Neural cell (in vitro differentiated cells): Measurements from ENCODE around the gene SLMAP. TPM values are rescaled to one million over a fixed set of nuclear protein-coding genes. Genes with fewer than 3 reads are reported as not detected.

ENCODE experiments used
- H2AFZ ChIP-seq: fragments of 200-600, 300-800 bp; sonication (generic), shearing (Covaris generic); 2 replicates; pipeline ENCODE4 v1.6.0; 2014; ENCODE audit warnings: low read depth, mild to moderate bottlenecking, antibody characterized with exemption, low read length, moderate library complexity
- H3F3A ChIP-seq: fragments of 200-600 bp; shearing (Covaris generic); 2 replicates; pipeline ENCODE4 v1.6.1; 2016; ENCODE audit warnings: mild to moderate bottlenecking, moderate library complexity, mixed read lengths, antibody characterized with exemption, low read length; ENCODE audit not compliant: insufficient read depth, poor library complexity, severe bottlenecking
- H3K27ac ChIP-seq: fragments of 200-600, 300-800 bp; sonication (generic), shearing (Covaris generic); 2 replicates; pipeline ENCODE4 v1.5.1; 2014; ENCODE audit warnings: mild to moderate bottlenecking, low read length, moderate library complexity
- H3K27me3 ChIP-seq: fragments of 300-800, 200-600 bp; sonication (generic), shearing (Covaris generic); 2 replicates; pipeline ENCODE4 v1.6.0; 2014; ENCODE audit warnings: mild to moderate bottlenecking, low read depth, low read length, moderate library complexity; ENCODE audit not compliant: insufficient read depth
- H3K36me3 ChIP-seq: fragments of 300-800, 200-600 bp; sonication (generic), shearing (Covaris generic); 2 replicates; pipeline ENCODE4 v1.5.1; 2014; ENCODE audit warnings: mild to moderate bottlenecking, antibody characterized with exemption, low read length, moderate library complexity; ENCODE audit not compliant: insufficient read depth
- H3K4me2 ChIP-seq: fragments of 300-800, 200-600 bp; sonication (generic), shearing (Covaris generic); 2 replicates; pipeline ENCODE4 v1.6.0; 2014; ENCODE audit warnings: mild to moderate bottlenecking, low read length
- H3K4me3 ChIP-seq: fragments of 300-800, 200-600 bp; sonication (generic), shearing (Covaris generic); 2 replicates; pipeline ENCODE4 v1.5.1; 2014; ENCODE audit warnings: mild to moderate bottlenecking, low read length, moderate library complexity
- H3K79me2 ChIP-seq: fragments of 200-600 bp; shearing (Covaris generic); replicated peaks from 2 replicates; pipeline ENCODE4 v1.6.0; 2014; ENCODE audit warnings: mild to moderate bottlenecking, low read length, moderate library complexity; ENCODE audit not compliant: insufficient read depth
- H3K9ac ChIP-seq: fragments of 300-800, 200-600 bp; sonication (generic), shearing (Covaris generic); 2 replicates; pipeline ENCODE4 v1.6.1; 2016; ENCODE audit warnings: mild to moderate bottlenecking, low read length, mixed read lengths
- H3K9me2 ChIP-seq: fragments of 200-600 bp; shearing (Covaris generic); 2 replicates; pipeline ENCODE4 v1.6.1; 2016; ENCODE audit warnings: mild to moderate bottlenecking, low read length, mixed read lengths; ENCODE audit not compliant: insufficient read depth
- H3K9me3 ChIP-seq: fragments of 200-600, 300-800 bp; sonication (generic), shearing (Covaris generic); 2 replicates; pipeline ENCODE4 v1.6.1; 2016; ENCODE audit warnings: mild to moderate bottlenecking, mixed run types, low read length, moderate library complexity, mixed read lengths
- H4K20me1 ChIP-seq: fragments of 200-600 bp; shearing (Covaris generic); 2 replicates; pipeline ENCODE4 v1.6.1; 2016; ENCODE audit warnings: mild to moderate bottlenecking, mixed run types; ENCODE audit not compliant: insufficient read depth
- CTCF ChIP-seq: fragments of 450-650 bp; IDR thresholded peaks from 2 replicates; pipeline ENCODE4 v1.5.1; 2014; ENCODE audit warnings: antibody characterized with exemption, mild to moderate bottlenecking, moderate library complexity; ENCODE audit not compliant: poor library complexity, severe bottlenecking
- EP300 ChIP-seq: fragments of 450-650 bp; conservative IDR thresholded peaks from 2 replicates; pipeline ENCODE4 v1.6.1; 2014; ENCODE audit warnings: antibody characterized with exemption, mild to moderate bottlenecking, moderate library complexity; ENCODE audit not compliant: poor library complexity, severe bottlenecking
- EZH2 ChIP-seq: fragments of 200-600, 300-800 bp; shearing (Covaris generic), sonication (generic); IDR thresholded peaks from 2 replicates; pipeline ENCODE4 v1.6.1; 2014; ENCODE audit warnings: antibody characterized with exemption, low read length, borderline replicate concordance, mild to moderate bottlenecking; ENCODE audit not compliant: insufficient read depth, poor library complexity, severe bottlenecking
- MXI1 ChIP-seq: fragments of 450-650 bp; conservative IDR thresholded peaks from 2 replicates; pipeline ENCODE4 v1.6.1; 2014; ENCODE audit warnings: antibody characterized with exemption, mild to moderate bottlenecking; ENCODE audit not compliant: poor library complexity, severe bottlenecking
- POLR2AphosphoS5 ChIP-seq: IDR thresholded peaks from 2 replicates; pipeline ENCODE4 v1.6.1; 2012
- RAD21 ChIP-seq: fragments of 450-650 bp; conservative IDR thresholded peaks from 2 replicates; pipeline ENCODE4 v1.6.1; 2014; ENCODE audit warnings: antibody characterized with exemption, mild to moderate bottlenecking, moderate library complexity
- REST ChIP-seq: IDR thresholded peaks from 2 replicates; pipeline ENCODE4 v1.6.1; 2012; ENCODE audit warnings: borderline replicate concordance
- SMC3 ChIP-seq: fragments of 450-650 bp; conservative IDR thresholded peaks from 2 replicates; pipeline ENCODE4 v1.6.1; 2014; ENCODE audit warnings: antibody characterized with exemption, mild to moderate bottlenecking, moderate library complexity; ENCODE audit not compliant: poor library complexity
- TAF1 ChIP-seq: IDR thresholded peaks from 2 replicates; pipeline ENCODE4 v1.6.1; 2012; ENCODE audit warnings: low read depth
- polyA plus RNA-seq: library from polyadenylated mRNA; depleted of rRNA; stranded (reverse); fragments of >200 nt; gene quantifications from 2 replicates; pipeline ENCODE4 v1.2.3, GENCODE V29; 2014

SLMAP gene
- polyA plus RNA-seq, 1 donor from 2014 or later: 42.1 TPM

DNA sequence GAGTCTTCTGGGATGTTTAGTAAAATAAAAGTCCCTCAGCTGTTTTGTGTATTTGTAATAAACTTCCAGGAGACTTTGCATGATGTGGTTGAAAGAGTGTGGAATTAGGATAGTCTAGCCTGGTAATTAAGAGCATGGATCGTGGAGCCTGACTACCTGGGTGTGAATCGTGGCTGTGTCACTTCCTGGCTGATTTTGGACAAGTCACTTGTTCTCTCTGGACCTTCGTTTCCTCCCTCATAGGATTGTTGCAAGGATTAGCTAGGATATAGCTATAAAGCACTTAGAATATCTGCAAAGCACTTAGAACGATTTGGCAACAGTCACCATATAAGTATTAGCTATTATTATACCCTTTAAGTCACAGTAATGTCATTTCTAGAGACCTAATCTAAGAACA, 40.2 kb downstream of the SLMAP start:
- no peaks in the 10 kb centered on the region for H3F3A ChIP-seq
- no peaks in the 10 kb centered on the region for H3K27me3 ChIP-seq
- no peaks in the 10 kb centered on the region for H3K9me2 ChIP-seq
- H2AFZ ChIP-seq: no peak overlapping the region
- H3K4me3 ChIP-seq: no peak overlapping the region
- H3K36me3 ChIP-seq: no peaks in the 10 kb centered on the region
- no peak overlapping the region for H3K4me2 ChIP-seq
- no peak overlapping the region for H3K27ac ChIP-seq
- TF ChIP-seq CTCF (no peak), MXI1 (no peak)
- H3K79me2 ChIP-seq: no peaks in the 10 kb centered on the region
- H3K9ac ChIP-seq: no peak overlapping the region
- no peaks in the 10 kb centered on the region for H4K20me1 ChIP-seq
- no peaks in the 10 kb centered on the region for H3K9me3 ChIP-seq

DNA sequence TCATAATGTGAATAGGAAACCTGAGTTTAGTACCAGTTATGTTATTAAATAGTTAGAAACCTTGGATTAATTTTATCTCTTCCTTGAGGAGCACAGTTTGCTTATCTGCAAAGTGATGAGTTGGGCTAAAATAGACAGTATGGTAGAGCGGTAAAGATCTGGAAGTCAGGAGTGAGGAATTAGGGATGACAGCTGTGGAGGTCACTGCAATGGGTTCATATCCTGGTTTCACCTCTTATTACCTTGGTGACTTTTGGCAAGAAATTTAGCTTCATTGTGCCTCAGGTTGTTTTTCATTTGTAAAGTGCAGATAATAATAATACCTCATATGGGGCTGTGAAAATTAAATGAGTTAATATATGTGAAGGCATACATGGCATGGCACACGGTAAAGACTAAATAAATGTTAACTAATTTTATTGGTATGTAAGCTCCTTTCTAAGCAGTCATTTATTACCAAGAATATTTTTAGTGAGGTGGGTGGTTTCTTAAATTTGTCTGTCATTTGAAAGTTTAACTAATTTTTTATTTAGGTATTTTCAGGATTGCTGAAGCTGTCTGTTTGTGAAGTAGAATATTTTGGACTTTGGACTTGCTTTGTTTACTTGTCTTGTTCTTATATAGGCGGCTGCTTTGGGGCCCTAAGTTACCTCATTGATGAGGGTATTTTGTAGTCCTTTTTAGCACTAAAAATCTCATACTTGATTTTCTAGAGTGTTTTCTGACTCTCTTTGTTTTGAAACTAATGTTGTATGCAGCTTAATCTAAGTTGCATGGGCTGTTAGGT, 41.8 kb downstream of the SLMAP start:
- H2AFZ ChIP-seq: no peak overlapping the region
- H3K4me3 ChIP-seq: no peak overlapping the region
- no peak overlapping the region for H3K27ac ChIP-seq
- H3K27me3 ChIP-seq: no peaks in the 10 kb centered on the region
- no peaks in the 10 kb centered on the region for H4K20me1 ChIP-seq
- no peaks in the 10 kb centered on the region for H3K9me3 ChIP-seq
- no peaks in the 10 kb centered on the region for H3K9me2 ChIP-seq
- H3F3A ChIP-seq: no peaks in the 10 kb centered on the region
- no peak overlapping the region for H3K9ac ChIP-seq
- TF ChIP-seq EP300 (no peak), EZH2 (no peak), TAF1 (no peak), POLR2AphosphoS5 (no peak), SMC3 (no peak), MXI1 (no peak), REST (no peak), CTCF (no peak), RAD21 (no peak)
- no peaks in the 10 kb centered on the region for H3K36me3 ChIP-seq
- H3K79me2 ChIP-seq: no peaks in the 10 kb centered on the region
- no peak overlapping the region for H3K4me2 ChIP-seq
